HG03097 (cell line): ENCODE data around the gene CYTH1.
"Not testable (repeated sequence)": the region's sequence is repeated elsewhere in the genome, so short reads cannot be mapped to it uniquely, and the experiment has no call there.

Experiments used
- ATAC-seq: cut with Tn5 transposase; IDR thresholded peaks from one replicate; pipeline ENCODE4 v1.9.1; 2021; ENCODE audit not compliant: unreplicated experiment, low FRiP score

The CYTH1 gene

GRCh38 chr17:78675316-78675616 is 106.8 kb downstream of the CYTH1 start:
- no peak for ATAC-seq

DNA sequence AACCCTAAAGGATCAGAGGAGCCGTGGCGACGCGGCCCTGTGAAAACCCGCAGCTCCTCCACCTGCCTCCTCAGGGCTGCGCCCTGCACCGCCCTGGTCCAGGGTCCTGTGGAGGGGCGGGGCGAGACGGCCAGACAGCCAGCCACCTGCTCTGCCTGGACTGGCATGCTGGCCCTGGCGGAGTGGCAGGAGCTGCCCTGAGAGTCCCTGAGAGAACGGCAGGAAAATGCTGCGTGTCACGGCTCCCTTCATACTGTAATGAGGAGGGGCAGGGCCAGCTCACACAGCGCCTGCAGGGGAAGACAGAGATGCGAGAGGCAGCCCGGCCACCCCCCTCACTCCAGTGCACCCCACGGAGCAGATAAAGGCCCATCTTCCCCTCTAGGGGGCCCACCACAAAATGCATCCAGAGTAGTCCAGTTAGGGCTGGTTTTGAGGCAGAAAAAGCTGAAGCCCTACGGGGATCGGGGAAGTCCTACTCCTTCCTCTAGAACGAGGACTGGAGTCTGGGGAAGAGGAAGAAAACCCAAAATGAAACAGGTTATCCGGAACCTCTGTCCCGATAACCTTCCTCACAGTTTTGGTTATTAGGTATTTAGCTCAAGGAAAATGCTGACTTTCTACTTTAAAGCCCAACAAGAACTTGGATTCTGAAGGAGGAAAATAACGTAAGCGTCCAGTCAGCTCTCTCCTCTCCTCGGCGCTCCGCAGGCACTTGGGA is 107.3 kb downstream of the CYTH1 start:
- ATAC-seq: no peak

DNA sequence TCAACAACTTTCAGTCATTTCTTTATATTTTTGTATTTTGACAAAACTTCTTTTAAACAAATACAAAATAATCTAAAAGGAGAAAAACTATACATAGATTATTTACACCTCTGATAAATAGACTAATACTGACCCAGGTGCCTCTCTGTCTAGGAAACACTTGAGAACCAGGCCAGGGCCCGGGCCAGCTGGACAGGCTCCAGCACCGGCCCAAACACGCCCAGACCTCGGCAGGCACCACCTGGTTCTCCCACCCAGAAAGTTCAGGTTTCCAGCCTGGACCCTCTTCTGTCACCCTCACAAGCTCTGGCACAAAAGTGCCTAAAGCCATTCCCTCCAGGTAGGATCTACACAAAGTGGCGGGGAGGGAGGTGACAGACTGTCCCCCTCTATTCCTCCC is 107.9 kb downstream of the CYTH1 start:
- ATAC-seq: no peak

- ATAC-seq: no peak
Observed at GRCh38 chr17:78673395-78673794, 108.7 kb downstream of the CYTH1 start.

GRCh38 chr17:78672871-78673371 is 109.2 kb downstream of the CYTH1 start:
- ATAC-seq: no peak

DNA sequence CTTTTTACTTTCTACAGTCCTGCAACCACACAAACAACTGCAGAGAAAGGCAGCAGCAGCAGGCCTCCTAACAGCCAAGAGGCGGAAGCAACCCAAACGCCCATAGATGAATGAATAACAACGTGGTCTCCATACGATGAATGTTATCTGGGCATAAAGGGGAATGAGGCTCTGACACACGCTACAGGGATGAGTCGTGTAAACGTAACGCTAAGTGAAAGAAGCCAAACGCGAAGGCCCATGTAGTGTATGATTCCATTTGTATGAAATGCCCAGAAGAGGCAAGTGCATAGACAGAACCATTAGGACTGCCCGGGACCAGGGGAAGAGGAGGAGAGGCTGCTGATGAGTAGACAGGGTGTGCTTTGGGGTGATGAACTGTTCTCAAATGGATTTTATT is 110.1 kb downstream of the CYTH1 start:
- ATAC-seq: no peak

GRCh38 chr17:78671726-78672001 is 110.4 kb downstream of the CYTH1 start:
- ATAC-seq: not testable (repeated sequence)

DNA sequence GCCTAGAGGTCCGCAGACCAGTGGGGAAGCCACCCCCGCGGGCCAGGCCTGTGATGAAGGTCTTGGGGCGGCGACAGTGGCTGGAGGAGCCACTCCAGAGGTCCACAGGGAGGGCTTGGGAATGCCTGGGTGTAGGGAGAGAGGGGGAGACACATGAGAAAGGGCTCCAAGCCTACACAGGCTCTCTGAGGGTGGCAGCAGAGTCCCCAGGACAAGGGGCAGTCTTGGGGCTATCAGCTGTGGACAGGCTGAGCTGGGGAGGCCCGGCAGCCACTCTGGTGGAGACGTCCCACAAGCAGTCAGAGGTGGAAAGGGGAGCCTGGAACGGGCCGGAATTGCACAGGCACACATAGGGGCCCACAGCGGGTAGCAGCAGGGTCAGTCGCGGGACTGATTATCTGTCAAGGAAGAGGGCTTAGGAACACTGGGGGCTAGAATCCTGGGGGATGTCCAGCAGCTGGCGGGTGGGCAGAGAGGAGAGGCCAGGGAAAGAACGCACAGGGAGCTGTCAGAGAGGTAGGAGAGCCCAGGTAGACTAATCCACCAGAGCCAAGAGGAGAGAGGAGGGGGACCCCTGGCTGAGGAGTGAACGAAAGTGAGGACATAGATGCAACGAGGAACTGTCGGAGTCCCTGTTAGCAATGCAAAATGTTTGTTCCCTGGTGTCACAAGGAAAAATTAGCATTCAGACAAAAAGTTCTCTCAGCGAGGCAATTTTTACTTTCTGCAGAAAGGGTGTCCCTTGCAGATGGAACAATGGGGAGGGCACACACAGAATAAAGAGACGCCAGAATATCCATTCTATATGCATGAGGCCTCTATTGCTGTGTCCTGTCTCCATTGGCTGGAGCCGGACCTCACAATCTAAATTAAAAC is 111.0 kb downstream of the CYTH1 start:
- ATAC-seq: no peak

DNA sequence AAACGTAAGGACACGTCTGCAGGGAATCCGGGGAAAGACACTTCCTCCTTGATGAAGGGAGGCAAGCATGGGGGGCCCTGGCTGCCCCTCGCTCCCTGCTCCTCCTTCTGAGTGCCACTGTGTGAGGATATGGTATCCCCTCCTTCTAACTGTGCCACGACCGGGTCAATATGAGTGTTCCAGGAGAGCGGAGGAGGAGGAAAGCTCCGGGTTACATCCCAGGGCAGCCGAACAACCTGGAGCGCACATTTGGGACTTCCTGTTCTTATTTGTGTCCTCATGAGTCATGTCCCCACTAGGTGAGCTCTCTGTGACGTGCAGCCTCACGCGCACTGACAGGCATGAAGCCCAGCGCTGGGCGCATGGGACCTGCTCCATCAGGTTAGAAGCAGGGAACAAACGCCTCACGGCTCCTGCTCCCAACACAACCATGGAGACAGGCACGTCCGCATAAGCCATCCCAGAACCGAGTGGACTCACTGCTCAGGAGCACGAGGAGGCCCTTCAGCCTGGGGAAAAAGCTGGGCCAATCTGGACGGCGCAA is 112.0 kb downstream of the CYTH1 start:
- no peak for ATAC-seq

GRCh38 chr17:78669256-78669974 is 112.7 kb downstream of the CYTH1 start:
- ATAC-seq: no peak

- ATAC-seq: no peak
Observed at GRCh38 chr17:78668847-78669246, 113.2 kb downstream of the CYTH1 start.

DNA sequence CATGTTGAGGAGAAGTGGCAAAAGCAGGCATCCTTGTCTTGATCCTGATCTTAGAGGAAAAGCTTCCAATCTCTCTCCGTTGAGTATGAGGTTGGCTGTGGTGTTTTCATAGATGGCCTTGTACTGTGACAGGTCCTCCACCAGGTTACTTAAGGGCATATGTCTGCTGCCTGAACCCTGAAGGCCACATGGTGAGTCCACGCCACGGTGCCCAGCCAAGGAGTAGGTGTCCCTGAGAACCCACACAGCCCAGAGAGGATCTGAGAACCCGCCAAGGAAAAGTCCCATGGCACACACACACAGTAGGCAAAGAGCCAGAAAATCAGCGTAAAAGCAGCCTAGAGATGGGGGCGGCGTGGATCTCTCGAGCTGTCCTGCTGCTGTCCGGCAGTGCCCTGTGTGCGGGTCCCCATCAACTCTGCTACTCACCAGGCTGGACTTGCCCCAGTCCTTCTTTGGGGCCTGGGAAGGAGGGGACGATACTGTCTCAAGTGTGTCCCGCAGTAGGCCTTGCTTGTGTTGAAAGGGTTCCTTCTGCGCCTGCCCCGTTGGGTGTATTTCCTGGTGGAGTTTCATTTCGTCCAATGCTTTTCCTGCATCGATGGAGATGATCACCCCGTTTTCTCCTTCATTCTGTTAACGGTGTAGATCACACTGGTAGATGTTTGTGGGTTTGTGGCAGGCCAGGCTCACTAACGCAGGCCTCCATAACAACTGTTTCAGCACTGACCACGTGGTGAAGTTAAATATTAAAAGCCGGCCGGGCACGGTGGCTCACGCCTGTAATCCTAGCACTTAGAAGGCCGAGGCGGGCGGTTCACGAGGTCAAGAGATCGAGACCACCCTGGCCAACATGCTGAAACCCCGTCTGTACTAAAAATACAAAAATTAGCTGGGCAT is 114.1 kb downstream of the CYTH1 start:
- ATAC-seq: no peak

- no peak for ATAC-seq
Observed at GRCh38 chr17:78667091-78667490, 115.0 kb downstream of the CYTH1 start.

DNA sequence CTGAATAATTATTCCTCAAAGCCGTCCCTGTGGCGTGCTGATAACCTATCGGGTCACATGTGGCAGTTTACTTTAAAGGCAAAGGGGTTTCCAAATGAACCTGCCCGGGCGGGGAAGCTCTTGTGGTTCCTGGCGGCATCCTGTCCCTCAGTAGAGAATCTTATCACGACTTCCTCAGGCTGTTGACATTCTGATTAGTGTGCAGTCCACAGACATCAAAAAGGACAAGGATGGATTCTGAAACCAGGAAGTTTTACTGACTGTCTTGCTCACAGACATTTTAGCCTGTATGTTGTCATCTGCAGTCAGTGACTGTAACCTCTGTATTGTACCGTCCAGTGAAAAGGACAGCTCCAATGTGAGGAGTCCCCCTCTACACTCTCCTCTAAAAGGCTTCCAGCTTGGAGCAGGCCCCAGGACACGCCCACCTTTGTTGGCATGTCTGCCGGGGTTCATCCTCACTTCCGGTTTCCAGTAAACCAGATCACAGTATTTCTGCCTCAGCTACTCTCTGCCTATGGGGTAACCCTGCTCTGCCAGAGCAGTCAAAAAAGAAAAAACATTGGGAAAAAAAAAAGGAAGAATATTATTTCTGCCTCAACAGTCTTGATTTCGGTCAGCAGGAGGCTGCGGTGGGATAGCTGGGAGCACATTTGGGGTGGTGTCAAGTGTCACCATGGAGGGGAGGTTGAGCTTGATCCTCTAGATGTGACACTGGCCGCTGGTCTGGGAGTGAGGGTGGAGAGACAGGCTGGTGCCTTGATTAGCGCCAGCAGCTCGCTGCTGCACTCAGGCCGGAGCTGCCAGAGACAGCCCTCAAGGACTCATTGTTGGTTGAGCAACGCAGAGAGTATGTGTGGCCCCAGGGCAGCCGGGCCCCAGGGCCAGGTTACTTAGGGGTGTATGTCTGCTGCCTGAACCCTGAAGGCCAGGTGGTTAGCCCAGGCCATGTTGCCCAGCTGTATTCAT is 115.8 kb downstream of the CYTH1 start:
- ATAC-seq: no peak

GRCh38 chr17:78665387-78665951 is 116.6 kb downstream of the CYTH1 start:
- ATAC-seq: no peak

DNA sequence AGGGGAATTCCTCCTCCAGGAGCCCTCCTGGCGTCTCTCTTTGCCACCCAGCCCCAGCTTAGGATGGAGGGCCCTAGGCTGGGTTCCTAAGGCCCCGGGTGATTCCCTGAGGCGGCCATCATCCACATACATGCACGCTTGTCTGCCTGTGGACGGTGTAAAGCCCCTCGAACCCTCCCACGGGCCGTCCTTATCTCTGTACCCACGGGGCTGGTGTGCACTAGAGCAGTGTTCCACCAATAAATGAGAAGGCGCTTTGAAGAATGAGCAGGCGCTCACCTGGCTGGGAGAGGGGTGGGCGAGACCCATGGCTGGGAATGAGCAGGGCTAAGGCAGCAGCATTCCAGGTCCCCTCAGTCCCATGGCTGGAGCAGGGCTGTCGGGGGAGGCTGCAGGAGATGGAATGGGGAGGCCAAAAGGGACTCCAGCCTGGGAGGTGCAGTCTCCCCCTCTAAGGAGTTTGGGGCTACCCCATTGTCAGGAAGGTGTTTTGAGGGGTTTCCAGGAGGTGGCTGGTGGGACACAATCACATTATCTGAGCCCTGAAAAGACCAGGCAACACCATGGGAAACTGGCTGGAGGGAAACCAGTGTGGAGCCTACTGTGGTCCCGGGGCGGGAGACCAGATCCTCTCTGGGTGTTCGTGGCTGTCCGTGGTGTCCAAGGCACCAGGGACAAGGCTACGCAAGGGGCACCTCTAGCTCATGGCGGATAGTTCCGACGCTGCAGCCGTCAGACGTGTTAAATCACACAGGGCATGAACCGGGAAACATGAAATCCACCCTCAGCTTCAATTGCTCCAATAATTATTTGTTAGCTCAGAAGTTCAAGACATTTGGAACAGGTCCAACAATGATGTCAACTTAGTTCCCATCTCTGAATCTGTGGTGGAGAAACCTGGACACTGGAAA is 117.3 kb downstream of the CYTH1 start:
- no peak for ATAC-seq

DNA sequence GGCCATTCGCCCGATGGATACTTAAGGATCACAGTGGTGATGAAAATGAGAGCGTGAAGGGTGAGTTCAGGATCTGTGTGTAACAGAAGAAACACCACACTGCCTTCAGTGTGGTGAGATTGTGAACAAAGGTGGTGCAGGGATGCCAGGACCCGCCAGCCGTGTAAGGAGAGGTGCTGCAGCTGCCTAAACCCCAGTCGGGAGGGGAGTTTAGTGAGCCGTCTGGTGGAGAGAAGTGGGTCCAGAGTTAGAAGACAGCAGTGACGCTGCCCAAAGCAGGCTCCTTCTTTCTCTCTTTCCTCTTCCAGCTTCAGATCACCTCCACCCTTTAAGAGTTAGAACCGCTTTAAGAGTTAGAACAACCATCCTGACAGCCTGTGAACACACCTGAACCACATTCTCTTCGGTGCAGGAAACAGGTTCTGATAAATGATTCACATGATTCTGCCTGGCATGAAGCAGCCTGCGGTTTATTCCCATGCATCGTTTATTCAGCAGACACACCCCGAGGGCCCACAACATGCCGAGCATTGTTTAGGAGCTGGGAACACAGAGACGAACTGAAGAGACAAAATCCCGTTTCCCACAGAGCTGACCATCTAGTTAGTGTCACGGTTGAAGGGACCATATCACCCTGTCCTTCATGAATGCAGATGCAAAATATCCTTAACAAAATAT is 120.8 kb downstream of the CYTH1 start:
- no peak for ATAC-seq
